ENCODE results near the gene COL4A1.

GRCh38 chr13:110200276-110200870, 106.6 kb downstream of the COL4A1 start:
- TF ChIP-seq, protein P1, sequence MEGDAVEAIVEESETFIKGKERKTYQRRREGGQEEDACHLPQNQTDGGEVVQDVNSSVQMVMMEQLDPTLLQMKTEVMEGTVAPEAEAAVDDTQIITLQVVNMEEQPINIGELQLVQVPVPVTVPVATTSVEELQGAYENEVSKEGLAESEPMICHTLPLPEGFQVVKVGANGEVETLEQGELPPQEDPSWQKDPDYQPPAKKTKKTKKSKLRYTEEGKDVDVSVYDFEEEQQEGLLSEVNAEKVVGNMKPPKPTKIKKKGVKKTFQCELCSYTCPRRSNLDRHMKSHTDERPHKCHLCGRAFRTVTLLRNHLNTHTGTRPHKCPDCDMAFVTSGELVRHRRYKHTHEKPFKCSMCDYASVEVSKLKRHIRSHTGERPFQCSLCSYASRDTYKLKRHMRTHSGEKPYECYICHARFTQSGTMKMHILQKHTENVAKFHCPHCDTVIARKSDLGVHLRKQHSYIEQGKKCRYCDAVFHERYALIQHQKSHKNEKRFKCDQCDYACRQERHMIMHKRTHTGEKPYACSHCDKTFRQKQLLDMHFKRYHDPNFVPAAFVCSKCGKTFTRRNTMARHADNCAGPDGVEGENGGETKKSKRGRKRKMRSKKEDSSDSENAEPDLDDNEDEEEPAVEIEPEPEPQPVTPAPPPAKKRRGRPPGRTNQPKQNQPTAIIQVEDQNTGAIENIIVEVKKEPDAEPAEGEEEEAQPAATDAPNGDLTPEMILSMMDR (IDR thresholded peaks at IDR 0.05), result no peak
- no peak for TF ChIP-seq EZH2 (IDR thresholded peaks at IDR 0.05)

All from neural progenitor cell (in vitro differentiated cells).